NCI-H1436 treated with DMSO at 0.1 percent for 48 hours (cell line): ENCODE data around the gene ZNF428.
"Not testable (repeated sequence)": the region's sequence is repeated elsewhere in the genome, so short reads cannot be mapped to it uniquely, and the experiment has no call there.

ENCODE experiments used
- DNase-seq: peaks from one replicate; lab custom pipeline; 2025; lab: John Stamatoyannopoulos, UW

The ZNF428 gene

GRCh38 chr19:43619262-43620060, at the start of gene ZNF428:
Gene ZNF428 (minus strand): TSS chr19:43619629. CDS start chr19:43614304, 5,325 bp downstream.
- DNase-seq: peak; percentile 88

- DNase-seq: peak; percentile 97
Measured at GRCh38 chr19:43668406-43669109, 49.1 kb upstream of the ZNF428 start.

GRCh38 chr19:43667876-43668405, 48.5 kb upstream of the ZNF428 start:
- DNase-seq: no peak

GRCh38 chr19:43667126-43667875, 47.9 kb upstream of the ZNF428 start:
- DNase-seq: no peak

GRCh38 chr19:43664018-43664417, 44.6 kb upstream of the ZNF428 start:
- DNase-seq: no peak

- no peak for DNase-seq
Measured at GRCh38 chr19:43662487-43662886, 43.1 kb upstream of the ZNF428 start.

- DNase-seq: no peak
Measured at GRCh38 chr19:43660971-43661360, 41.5 kb upstream of the ZNF428 start.

- no peak for DNase-seq
Measured at GRCh38 chr19:43660301-43660970, 41.0 kb upstream of the ZNF428 start.

- no peak for DNase-seq
Measured at GRCh38 chr19:43658494-43658893, 39.1 kb upstream of the ZNF428 start.

- DNase-seq: no peak
Measured at GRCh38 chr19:43658001-43658400, 38.6 kb upstream of the ZNF428 start.

- DNase-seq: no peak
Measured at GRCh38 chr19:43656436-43656835, 37.0 kb upstream of the ZNF428 start.

GRCh38 chr19:43652546-43652874, 33.1 kb upstream of the ZNF428 start:
- no peak for DNase-seq

GRCh38 chr19:43651758-43652545, 32.5 kb upstream of the ZNF428 start:
- no peak for DNase-seq

GRCh38 chr19:43650276-43650675, 30.8 kb upstream of the ZNF428 start:
- not testable (repeated sequence) for DNase-seq

GRCh38 chr19:43649514-43649913, 30.1 kb upstream of the ZNF428 start:
- no peak for DNase-seq

- DNase-seq: no peak
Measured at GRCh38 chr19:43648633-43649032, 29.2 kb upstream of the ZNF428 start.

- DNase-seq: no peak
Measured at GRCh38 chr19:43644181-43644580, 24.8 kb upstream of the ZNF428 start.

- no peak for DNase-seq
Measured at GRCh38 chr19:43643326-43643725, 23.9 kb upstream of the ZNF428 start.

GRCh38 chr19:43642531-43642930, 23.1 kb upstream of the ZNF428 start:
- DNase-seq: no peak

GRCh38 chr19:43641333-43641732, 21.9 kb upstream of the ZNF428 start:
- no peak for DNase-seq

- DNase-seq: no peak
Measured at GRCh38 chr19:43640424-43640757, 21.0 kb upstream of the ZNF428 start.
